ENCODE measurements around the gene ZBTB20. TPM values are rescaled to one million over a fixed set of nuclear protein-coding genes. Genes with fewer than 3 reads are reported as not detected.
"Not testable (repeated sequence)": the region's sequence is repeated elsewhere in the genome, so short reads cannot be mapped to it uniquely, and the experiment has no call there.

Gene ZBTB20
- total RNA-seq, 1 donor from 2014 or later: 32.5 TPM

DNA sequence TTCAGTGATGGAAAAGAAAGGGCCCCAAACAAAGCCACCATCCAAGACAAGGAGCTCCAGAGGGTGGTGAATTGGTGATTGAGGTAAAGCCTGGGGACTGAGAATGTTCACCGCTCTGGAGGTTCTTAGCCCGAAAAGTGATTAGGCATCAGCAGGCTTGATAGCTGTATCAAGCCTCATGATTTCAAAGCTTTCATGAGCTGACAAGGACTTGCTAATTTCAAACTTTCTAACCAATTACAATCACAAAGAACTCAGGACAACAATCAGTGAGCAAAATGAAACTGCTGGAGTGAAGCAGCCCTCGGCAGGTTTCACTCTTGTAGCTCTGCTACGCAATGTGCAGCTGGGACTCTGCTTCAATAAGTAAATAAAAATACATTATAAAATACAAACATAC lies 461.9 kb downstream of the ZBTB20 start:
- Histone ChIP-seq H3K27me3 (ENCODE audit: control insufficient read depth, insufficient read depth, low read length) (no peaks in the 10 kb centered on the region), H3K4me3 (ENCODE audit: low read depth, low read length) (no peak overlapping the region), H3K36me3 (ENCODE audit: control insufficient read depth, insufficient read depth, low read length) (no peaks in the 10 kb centered on the region)
- no peak for DNase-seq (ENCODE audit: low read depth)
- TF ChIP-seq, protein P1, sequence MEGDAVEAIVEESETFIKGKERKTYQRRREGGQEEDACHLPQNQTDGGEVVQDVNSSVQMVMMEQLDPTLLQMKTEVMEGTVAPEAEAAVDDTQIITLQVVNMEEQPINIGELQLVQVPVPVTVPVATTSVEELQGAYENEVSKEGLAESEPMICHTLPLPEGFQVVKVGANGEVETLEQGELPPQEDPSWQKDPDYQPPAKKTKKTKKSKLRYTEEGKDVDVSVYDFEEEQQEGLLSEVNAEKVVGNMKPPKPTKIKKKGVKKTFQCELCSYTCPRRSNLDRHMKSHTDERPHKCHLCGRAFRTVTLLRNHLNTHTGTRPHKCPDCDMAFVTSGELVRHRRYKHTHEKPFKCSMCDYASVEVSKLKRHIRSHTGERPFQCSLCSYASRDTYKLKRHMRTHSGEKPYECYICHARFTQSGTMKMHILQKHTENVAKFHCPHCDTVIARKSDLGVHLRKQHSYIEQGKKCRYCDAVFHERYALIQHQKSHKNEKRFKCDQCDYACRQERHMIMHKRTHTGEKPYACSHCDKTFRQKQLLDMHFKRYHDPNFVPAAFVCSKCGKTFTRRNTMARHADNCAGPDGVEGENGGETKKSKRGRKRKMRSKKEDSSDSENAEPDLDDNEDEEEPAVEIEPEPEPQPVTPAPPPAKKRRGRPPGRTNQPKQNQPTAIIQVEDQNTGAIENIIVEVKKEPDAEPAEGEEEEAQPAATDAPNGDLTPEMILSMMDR (IDR thresholded peaks at IDR 0.05; ENCODE audit: insufficient read depth, low read length, poor library complexity, severe bottlenecking): no peak

DNA sequence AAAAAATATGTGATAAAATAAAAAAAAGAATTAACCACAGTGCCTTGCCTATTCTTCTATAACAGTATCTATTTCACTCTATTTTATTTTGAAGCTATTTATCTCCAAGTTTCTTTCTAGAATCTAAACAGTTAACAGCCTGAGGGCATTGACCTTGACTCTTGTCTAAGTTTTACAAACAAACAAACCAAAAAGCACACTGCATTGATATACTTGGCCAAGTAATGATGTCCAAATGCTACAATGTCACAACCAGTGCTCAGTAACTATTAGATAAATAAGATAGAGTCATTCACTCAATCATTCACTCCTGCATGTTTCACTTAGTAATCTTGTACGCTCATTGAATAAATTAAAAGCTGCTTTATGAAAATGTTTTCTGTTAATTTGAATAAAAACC lies 466.8 kb downstream of the ZBTB20 start:
- H3K36me3 ChIP-seq (ENCODE audit: control insufficient read depth, insufficient read depth, low read length): no peaks in the 10 kb centered on the region
- no peak for DNase-seq (ENCODE audit: low read depth)
- no peak overlapping the region for H3K4me3 ChIP-seq (ENCODE audit: low read depth, low read length)
- H3K27me3 ChIP-seq (ENCODE audit: control insufficient read depth, insufficient read depth, low read length): no peaks in the 10 kb centered on the region
- TF ChIP-seq, protein P1 (IDR thresholded peaks at IDR 0.05; ENCODE audit: insufficient read depth, low read length, poor library complexity, severe bottlenecking): no peak

DNA sequence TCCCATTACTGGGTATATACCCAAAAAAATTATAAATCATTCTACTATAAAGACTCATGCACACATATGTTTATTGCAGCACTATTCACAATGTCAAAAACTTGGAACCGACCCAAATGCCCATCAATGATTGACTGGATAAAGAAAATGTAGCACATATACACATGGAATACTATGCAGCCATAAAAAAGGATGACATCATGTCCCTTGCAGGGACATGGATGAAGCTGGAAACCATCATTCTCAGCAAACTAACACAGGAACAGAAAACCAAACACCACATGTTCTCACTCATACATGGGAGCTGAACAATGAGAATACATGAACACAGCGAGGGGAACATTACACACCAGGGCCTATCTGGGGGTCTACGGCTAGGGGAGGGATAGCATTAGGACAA lies 467.3 kb downstream of the ZBTB20 start:
- H3K27me3 ChIP-seq (ENCODE audit: control insufficient read depth, insufficient read depth, low read length); H3K36me3 ChIP-seq (ENCODE audit: control insufficient read depth, insufficient read depth, low read length); H3K4me3 ChIP-seq (ENCODE audit: low read depth, low read length); DNase-seq (ENCODE audit: low read depth): not testable (repeated sequence)

DNA sequence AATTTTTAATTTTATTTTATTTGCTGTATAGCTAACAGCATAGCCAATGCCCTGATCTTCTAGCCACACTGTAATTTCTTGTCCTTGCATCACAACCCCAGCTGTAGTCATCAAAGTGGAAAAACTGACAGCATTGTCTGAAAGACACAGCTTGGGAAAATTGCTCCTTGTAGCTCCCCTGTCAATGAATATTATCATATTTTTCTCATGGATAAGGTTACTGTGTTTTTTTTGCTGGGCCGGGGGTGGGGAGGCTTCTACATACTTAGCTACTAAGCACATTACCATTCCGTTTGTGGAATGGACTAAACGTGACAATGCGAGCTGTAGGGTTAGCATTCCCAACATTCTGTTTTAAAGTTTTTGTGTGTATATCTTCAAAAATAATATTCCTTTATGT lies 472.0 kb downstream of the ZBTB20 start:
- Histone ChIP-seq H3K4me3 (ENCODE audit: low read depth, low read length) (no peak overlapping the region), H3K36me3 (ENCODE audit: control insufficient read depth, insufficient read depth, low read length) (no peaks in the 10 kb centered on the region)

DNA sequence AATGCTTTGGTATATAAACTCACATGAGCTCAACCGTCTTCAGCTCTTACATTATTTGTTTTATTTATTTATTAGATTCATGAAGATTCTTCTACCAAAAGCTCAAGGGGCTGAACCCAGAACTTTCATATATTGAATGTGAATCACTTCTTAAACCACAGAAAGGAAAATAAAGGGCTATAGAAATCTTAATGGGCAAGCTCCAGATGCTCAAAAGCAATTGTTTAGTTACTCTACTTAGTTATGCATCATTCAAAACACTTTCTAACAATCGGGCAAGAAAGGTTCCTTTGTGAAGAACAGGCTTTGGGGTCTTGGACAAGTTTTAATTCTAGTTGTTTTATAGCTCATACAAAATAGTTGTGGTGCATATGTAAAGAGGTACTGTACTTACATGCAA lies 473.1 kb downstream of the ZBTB20 start:
- TF ChIP-seq, protein P1 (IDR thresholded peaks at IDR 0.05; ENCODE audit: insufficient read depth, low read length, poor library complexity, severe bottlenecking): no peak
- Histone ChIP-seq H3K36me3 (ENCODE audit: control insufficient read depth, insufficient read depth, low read length) (no peaks in the 10 kb centered on the region), H3K27me3 (ENCODE audit: control insufficient read depth, insufficient read depth, low read length) (no peaks in the 10 kb centered on the region), H3K4me3 (ENCODE audit: low read depth, low read length) (no peak overlapping the region)
- peak; percentile 16 for DNase-seq (ENCODE audit: low read depth)

More for the DNA sequence above, 472.0 kb downstream of the ZBTB20 start:
- H3K27me3 ChIP-seq (ENCODE audit: control insufficient read depth, insufficient read depth, low read length): no peaks in the 10 kb centered on the region
- TF ChIP-seq, protein P1 (IDR thresholded peaks at IDR 0.05; ENCODE audit: insufficient read depth, low read length, poor library complexity, severe bottlenecking): no peak
- DNase-seq (ENCODE audit: low read depth): no peak

DNA sequence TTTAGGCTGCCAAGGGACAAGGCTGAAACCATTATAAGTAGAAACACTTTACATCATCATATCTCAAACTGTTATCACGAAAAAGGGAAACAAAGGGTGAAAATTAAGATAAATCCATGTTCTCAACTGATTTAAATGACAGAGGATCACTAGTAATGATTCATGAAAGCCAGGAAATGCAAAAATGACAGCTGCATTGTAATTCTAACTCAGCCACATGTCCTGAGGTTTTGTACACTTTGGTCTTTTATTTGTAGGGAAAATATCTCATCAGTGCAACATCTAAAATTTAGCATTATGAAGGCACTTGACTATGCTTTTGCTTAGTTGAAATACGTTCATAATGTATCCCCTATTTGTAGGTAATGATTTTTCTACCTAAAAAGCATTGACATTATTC lies 473.6 kb downstream of the ZBTB20 start:
- no peaks in the 10 kb centered on the region for H3K36me3 ChIP-seq (ENCODE audit: control insufficient read depth, insufficient read depth, low read length)
- TF ChIP-seq, protein P1 (IDR thresholded peaks at IDR 0.05; ENCODE audit: insufficient read depth, low read length, poor library complexity, severe bottlenecking): no peak
- H3K4me3 ChIP-seq (ENCODE audit: low read depth, low read length): no peak overlapping the region
- H3K27me3 ChIP-seq (ENCODE audit: control insufficient read depth, insufficient read depth, low read length): no peaks in the 10 kb centered on the region
- no peak for DNase-seq (ENCODE audit: low read depth)
